ENCODE measurements around the gene CACNB2.
"Not testable (repeated sequence)": the region's sequence is repeated elsewhere in the genome, so short reads cannot be mapped to it uniquely, and the experiment has no call there.

CACNB2 gene

GRCh38 chr10:18438361-18439126, 298.3 kb downstream of the CACNB2 start:
- in situ Hi-C loops (cut with MboI; ENCODE audit: low sequenced_read_pairs), result no loop called here

GRCh38 chr10:18439601-18440000, 299.4 kb downstream of the CACNB2 start:
- in situ Hi-C loops (cut with MboI; ENCODE audit: low sequenced_read_pairs), result no loop called here

DNA sequence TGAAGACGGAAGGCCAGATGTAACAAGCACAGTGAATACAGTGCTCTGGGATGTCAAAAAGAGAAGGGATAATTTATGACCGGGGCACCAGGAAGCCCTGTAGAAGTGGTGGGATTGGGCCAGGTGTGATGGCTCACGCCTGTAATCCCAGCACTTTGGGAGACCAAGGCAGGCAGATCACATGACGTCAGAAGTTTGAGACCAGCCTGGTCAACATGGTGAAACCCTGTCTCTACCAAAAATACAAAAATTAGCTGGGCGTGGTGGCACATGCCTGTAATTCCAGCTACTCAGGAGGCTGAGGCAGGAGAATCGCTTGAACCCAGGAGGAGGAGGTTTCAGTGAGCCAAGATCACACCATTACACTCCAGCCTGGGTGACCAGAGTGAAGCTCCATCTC, 305.4 kb downstream of the CACNB2 start:
- in situ Hi-C loops (cut with MboI; ENCODE audit: low sequenced_read_pairs), result not testable (repeated sequence)

DNA sequence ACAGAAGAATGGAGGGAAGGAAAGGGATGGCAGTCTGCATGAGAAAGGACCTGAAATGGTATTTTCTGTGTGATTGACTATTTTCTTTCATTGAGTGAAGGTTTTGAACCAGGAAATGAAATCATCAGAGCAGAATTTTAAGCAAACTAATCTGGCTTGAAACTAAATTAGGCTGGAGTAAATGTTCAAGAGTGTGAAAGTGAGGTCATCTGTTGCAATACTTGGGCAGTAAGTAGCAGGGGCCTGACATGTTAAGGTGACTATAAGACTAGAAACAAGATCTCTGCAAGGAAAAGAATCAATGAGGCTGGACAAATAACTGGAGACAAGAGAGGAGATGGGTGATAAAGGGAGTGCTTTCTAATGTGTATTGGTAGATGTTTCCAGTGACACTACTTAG, 306.0 kb downstream of the CACNB2 start:
- in situ Hi-C loops (cut with MboI; ENCODE audit: low sequenced_read_pairs), result no loop called here

- in situ Hi-C loops (cut with MboI; ENCODE audit: low sequenced_read_pairs), result no loop called here
Observed at GRCh38 chr10:18449611-18450026, 309.4 kb downstream of the CACNB2 start.

GRCh38 chr10:18450298-18450697, 310.1 kb downstream of the CACNB2 start:
- in situ Hi-C loops (cut with MboI; ENCODE audit: low sequenced_read_pairs), result no loop called here

DNA sequence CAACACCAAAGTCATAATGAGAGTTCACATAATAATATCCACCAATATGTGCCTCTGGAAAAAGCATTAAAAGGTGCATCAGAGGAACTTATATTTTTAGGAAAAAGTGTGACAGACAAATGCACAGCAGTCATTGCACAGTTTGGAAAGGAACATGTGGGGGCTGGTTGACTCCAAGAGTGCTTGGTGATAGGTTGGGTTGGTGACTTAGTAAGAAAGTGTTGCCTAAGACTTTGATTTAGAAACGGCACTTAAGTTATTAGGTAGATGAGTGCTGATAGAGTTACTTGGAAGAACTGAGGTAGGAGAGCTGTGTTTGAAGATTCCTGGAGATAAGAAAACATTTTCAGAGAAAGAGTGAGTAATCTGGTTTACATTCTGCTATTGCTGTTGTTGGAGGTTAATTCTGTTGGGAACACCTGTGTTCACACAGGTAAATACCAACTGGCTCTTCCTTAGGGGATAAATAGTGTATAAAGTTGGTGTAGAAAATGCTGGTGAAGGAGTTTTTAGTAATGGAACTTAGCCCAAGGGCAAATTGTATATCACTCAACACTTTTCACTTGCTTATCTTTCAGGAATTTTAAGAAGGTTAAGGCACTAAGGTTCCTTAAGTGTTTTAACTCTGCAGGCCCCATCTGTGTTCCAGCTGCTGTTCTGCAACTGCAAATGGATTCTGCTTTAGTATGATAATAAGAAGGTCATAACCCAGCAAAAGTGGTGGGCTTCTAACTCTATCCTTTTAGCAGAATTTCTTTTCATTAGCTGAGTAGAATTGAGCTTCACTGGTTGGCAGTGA, 315.1 kb downstream of the CACNB2 start:
- in situ Hi-C loops (cut with MboI; ENCODE audit: low sequenced_read_pairs), result no loop called here

- in situ Hi-C loops (cut with MboI; ENCODE audit: low sequenced_read_pairs), result no loop called here
Observed at GRCh38 chr10:18456984-18457383, 316.8 kb downstream of the CACNB2 start.

DNA sequence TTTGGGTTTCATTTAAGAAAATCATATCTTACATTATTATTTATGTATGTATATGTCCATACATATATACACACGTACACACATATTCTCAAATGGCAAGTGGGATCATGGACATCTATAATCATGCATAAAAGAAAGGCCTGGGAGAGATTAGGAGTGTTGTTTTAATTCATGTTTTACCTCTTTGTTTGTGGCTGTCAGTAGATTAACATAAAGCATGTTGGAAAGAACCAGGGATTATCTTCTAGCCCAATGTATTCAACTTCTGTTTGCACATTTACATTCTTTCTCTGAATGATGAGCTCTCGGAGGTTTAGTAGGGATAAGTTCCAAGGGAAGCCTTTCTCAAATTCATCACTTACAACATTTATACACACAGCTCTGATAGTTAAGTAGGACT, 319.8 kb downstream of the CACNB2 start:
- in situ Hi-C loops (cut with MboI; ENCODE audit: low sequenced_read_pairs), result no loop called here

- in situ Hi-C loops (cut with MboI; ENCODE audit: low sequenced_read_pairs), result no loop called here
Observed at GRCh38 chr10:18463673-18464211, 323.5 kb downstream of the CACNB2 start.

DNA sequence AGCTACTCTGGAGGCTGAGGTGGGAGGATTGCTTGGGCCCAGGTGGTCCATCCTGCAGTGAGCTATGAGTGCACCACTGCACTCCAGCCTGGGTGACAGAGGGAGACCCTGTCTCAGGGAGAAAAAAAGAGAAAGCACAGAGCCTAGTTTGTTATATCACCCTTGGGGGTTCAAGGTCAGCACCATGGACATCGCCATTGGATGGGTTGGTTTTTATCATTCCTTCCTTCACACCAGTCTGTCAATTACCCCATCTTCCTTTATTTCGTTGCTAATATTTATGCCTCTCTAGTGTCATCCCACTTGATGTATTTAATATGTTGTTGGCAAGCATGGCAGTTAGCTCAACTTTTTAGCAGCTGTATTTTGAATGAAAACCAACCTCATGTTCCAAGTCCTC, 328.9 kb downstream of the CACNB2 start:
- in situ Hi-C loops (cut with MboI; ENCODE audit: low sequenced_read_pairs), result no loop called here

DNA sequence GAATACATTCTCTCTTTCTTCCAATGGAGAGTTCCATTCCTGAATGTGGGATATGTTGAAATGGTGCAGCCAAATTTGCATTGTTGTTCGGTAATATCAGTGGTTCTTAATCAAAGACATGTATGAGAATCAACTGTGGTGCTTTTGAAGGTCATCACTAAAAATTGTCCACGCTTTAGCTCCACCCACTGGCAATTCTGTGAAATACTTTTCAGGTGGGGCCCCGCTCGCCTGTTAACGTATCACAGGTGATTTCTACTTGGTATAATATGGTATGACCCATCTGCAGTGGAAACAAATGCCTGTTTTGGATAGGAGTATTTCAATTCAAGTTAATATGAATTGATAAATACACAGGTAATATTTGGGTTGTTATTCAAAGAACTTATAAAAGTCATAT, 332.8 kb downstream of the CACNB2 start:
- in situ Hi-C loops (cut with MboI; ENCODE audit: low sequenced_read_pairs), result no loop called here

- in situ Hi-C loops (cut with MboI; ENCODE audit: low sequenced_read_pairs), result no loop called here
Observed at GRCh38 chr10:18473424-18474117, 333.3 kb downstream of the CACNB2 start.

DNA sequence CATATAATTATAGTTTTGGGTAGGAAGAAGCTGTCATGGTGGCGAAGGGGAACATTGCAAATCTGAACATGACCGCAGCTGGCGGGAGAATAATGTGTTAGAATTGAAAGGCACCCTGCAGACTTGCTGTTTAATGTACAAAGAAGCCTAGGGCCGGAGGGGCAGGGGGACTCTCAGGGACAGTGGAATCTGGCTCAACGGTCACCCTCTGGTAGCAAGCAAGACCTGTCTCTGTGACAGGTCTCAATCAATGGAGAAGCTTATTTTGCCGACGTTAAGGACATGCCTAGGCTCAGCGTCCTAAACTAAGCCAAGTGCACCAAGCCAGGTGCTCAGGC, 333.9 kb downstream of the CACNB2 start:
- in situ Hi-C loops (cut with MboI; ENCODE audit: low sequenced_read_pairs), result no loop called here

GRCh38 chr10:18476076-18476647, 335.9 kb downstream of the CACNB2 start:
- in situ Hi-C loops (cut with MboI; ENCODE audit: low sequenced_read_pairs), result no loop called here

DNA sequence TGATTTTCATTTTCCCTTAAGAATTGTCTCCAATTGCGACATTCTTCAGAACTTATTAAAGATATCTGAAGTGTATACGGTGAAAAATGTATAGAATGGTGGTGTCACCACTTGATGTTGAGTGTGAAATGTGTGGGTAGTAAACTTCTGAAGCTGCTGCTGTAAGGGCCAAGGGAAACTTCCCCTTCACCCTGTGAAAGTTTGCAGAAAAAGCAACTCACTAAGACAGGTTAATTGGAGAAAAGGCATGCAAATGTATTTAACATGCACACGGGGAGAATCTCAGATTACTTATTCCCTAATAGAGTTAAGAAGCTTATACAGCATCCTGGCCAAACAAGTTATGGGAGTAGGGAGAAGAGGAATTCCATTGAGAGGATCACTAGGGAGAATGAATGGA, 338.1 kb downstream of the CACNB2 start:
- in situ Hi-C loops (cut with MboI; ENCODE audit: low sequenced_read_pairs), result no loop called here

- in situ Hi-C loops (cut with MboI; ENCODE audit: low sequenced_read_pairs), result no loop called here
Observed at GRCh38 chr10:18479502-18479901, 339.3 kb downstream of the CACNB2 start.

GRCh38 chr10:18483516-18484186, 343.4 kb downstream of the CACNB2 start:
- in situ Hi-C loops (cut with MboI; ENCODE audit: low sequenced_read_pairs), result no loop called here

DNA sequence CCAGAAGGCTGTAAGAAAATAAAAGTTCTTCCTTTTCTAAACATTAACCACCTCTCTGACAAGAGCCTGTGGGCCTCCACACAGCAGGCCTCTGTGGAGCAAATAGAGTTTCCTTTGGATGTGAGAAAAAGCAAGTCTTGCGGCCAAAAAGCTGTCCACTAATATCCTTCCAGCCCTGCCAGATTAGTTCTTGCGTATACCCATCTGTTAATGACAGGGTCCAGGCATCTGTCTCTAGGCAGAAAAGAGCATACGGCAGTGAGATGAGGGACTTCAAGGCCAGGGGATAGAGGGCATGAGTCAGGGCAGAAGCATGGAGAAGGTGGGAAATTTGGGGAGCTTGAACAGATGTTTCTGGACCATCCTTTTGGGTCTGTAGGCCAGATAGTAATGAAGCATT, 346.2 kb downstream of the CACNB2 start:
- in situ Hi-C loops (cut with MboI; ENCODE audit: low sequenced_read_pairs), result no loop called here

DNA sequence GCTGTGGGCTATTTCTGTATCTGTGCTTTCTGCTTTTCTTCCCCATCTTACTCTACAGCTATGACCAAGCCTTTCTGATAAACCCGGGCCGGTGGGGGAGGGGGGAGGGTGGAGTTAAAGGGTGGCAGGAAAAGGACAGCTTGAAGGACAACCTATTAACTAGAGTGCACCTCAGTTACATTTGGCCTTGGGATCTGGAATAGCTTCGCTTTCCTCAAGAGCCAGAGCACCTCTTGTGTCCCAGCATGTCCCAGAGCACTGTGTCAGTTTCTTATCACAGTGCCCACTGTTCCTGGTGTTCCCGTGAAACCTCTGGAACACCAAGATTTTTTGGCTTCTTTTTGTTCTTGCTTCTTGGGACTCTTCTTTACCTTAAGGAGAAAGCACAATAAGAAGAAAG, 350.5 kb downstream of the CACNB2 start:
- in situ Hi-C loops (cut with MboI; ENCODE audit: low sequenced_read_pairs), result no loop called here
